Left ventricle myocardium superior (tissue), 1 donor: Measurements from ENCODE around the gene CDHR4. TPM values are rescaled to one million over a fixed set of nuclear protein-coding genes. Genes with fewer than 3 reads are reported as not detected.
"Not testable (repeated sequence)": the region's sequence is repeated elsewhere in the genome, so short reads cannot be mapped to it uniquely, and the experiment has no call there.

Experiments used
- ATAC-seq: fragments of 200-7000 bp; cut with Tn5 transposase; one replicate; pipeline ENCODE4 v1.9.1; 2020; ENCODE audit warnings: mild to moderate bottlenecking, moderate library complexity
- DNase-seq: peaks from one replicate; pipeline ENCODE4 v3.0.0-alpha.2; 2020
- intact Hi-C: fragments of 100-400 bp; cut with micrococcal nuclease; formaldehyde crosslinking; loops from one replicate; pipeline ENCODE4 v1.11.0; 2022
- long read RNA-seq: library from polyadenylated mRNA; unstranded; transcript quantifications from one replicate; pipeline ENCODE4 v2.0.0, GENCODE V29; 2021
- total RNA-seq: library from RNA; stranded (reverse); fragmentation: NEBNext Ultra II Directional; extraction: Animal tissue kit (Norgen Biotek cat#: 25700); gene quantifications from one replicate; pipeline ENCODE4 v1.2.1, GENCODE V29; 2021
- donor health status: DM: no; HTN: yes; CAD: no; lungs with severe emphysema.

The CDHR4 gene
- total RNA-seq = not detected
- long read RNA-seq = 0 reads

- DNase-seq = peak; percentile 39
- intact Hi-C loops = loop anchor here (5.0 kb wide), 1 partner anchor 43 kb away; no protein-coding TSS in a partner anchor
- ATAC-seq = no peak
Measured at GRCh38 chr3:49799761-49800160, at the start of gene CDHR4. Gene CDHR4, minus strand, starts transcription at chr3:49799873. Its CDS starts 61 bp downstream, at chr3:49799812.

- intact Hi-C loops = no loop called here
- ATAC-seq (no peak), DNase-seq (no peak)
Measured at GRCh38 chr3:49845694-49846093, 46.0 kb upstream of the CDHR4 start.

- intact Hi-C loops = loop anchor here (5.0 kb wide), 1 partner anchor 42 kb away; the partner anchor contains the start of gene INKA1
Measured at GRCh38 chr3:49844464-49845183, 45.0 kb upstream of the CDHR4 start.

GRCh38 chr3:49842843-49843517, 43.3 kb upstream of the CDHR4 start:
- DNase-seq (peak; percentile 30), ATAC-seq (peak; percentile 38)
- intact Hi-C loops = loop anchor here (5.0 kb wide), 1 partner anchor 41 kb away; the partner anchor contains the start of gene INKA1

More at GRCh38 chr3:49844464-49845183, 45.0 kb upstream of the CDHR4 start:
- ATAC-seq (no peak), DNase-seq (no peak)

GRCh38 chr3:49841806-49842205, 42.1 kb upstream of the CDHR4 start:
- ATAC-seq (no peak), DNase-seq (no peak)
- intact Hi-C loops = loop anchor here (5.0 kb wide), 1 partner anchor 40 kb away; the partner anchor contains the start of gene INKA1

- intact Hi-C loops = loop anchor here (5.0 kb wide), 1 partner anchor 39 kb away; the partner anchor contains the start of gene INKA1
- DNase-seq (no peak), ATAC-seq (no peak)
Measured at GRCh38 chr3:49841126-49841696, 41.5 kb upstream of the CDHR4 start.

GRCh38 chr3:49840388-49840787, 40.7 kb upstream of the CDHR4 start:
- ATAC-seq (peak; percentile 5), DNase-seq (no peak)
- intact Hi-C loops = loop anchor here (5.0 kb wide), 1 partner anchor 38 kb away; the partner anchor contains the start of gene INKA1

GRCh38 chr3:49839193-49839809, 39.6 kb upstream of the CDHR4 start:
- ATAC-seq (peak; percentile 90), DNase-seq (peak; percentile 87)
- intact Hi-C loops = no loop called here

- intact Hi-C loops = no loop called here
- ATAC-seq (no peak), DNase-seq (no peak)
Measured at GRCh38 chr3:49831341-49831740, 31.7 kb upstream of the CDHR4 start.

GRCh38 chr3:49826016-49826415, 26.3 kb upstream of the CDHR4 start:
- no peak for DNase-seq
- no peak for ATAC-seq

GRCh38 chr3:49823131-49823530, 23.5 kb upstream of the CDHR4 start:
- DNase-seq, intact Hi-C loops, ATAC-seq: not testable (repeated sequence)

More at GRCh38 chr3:49826016-49826415, 26.3 kb upstream of the CDHR4 start:
- intact Hi-C loops = no loop called here

- intact Hi-C loops = no loop called here
- DNase-seq (peak; percentile 74), ATAC-seq (peak; percentile 95)
Measured at GRCh38 chr3:49813497-49814174, 14.0 kb upstream of the CDHR4 start, which contains the start of gene UBA7. Gene UBA7, minus strand, starts transcription at chr3:49813953. Its CDS starts 166 bp downstream, at chr3:49813787.

- DNase-seq (peak; percentile 37), ATAC-seq (peak; percentile 68)
- intact Hi-C loops = no loop called here
Measured at GRCh38 chr3:49812916-49813496, 13.3 kb upstream of the CDHR4 start.

- intact Hi-C loops = no loop called here
- ATAC-seq (no peak), DNase-seq (peak; percentile 35)
Measured at GRCh38 chr3:49807431-49808114, 7.9 kb upstream of the CDHR4 start.

GRCh38 chr3:49806850-49807249, 7.2 kb upstream of the CDHR4 start:
- no peak for ATAC-seq
- intact Hi-C loops = no loop called here
- DNase-seq = no peak

GRCh38 chr3:49805897-49806701, 6.4 kb upstream of the CDHR4 start:
- intact Hi-C loops = no loop called here
- ATAC-seq (no peak), DNase-seq (peak; percentile 40)

- ATAC-seq = peak; percentile 72
- intact Hi-C loops = no loop called here
Measured at GRCh38 chr3:49805367-49805782, 5.7 kb upstream of the CDHR4 start.

More at GRCh38 chr3:49805367-49805782, 5.7 kb upstream of the CDHR4 start:
- peak; percentile 92 for DNase-seq
